GM19328 (cell line): ENCODE data around the gene CORO6.

Experiments
- ATAC-seq: cut with Tn5 transposase; IDR thresholded peaks from one replicate; pipeline ENCODE4 v1.9.1; 2021; ENCODE audit warnings: mild to moderate bottlenecking, moderate library complexity; ENCODE audit not compliant: unreplicated experiment

CORO6 gene

GRCh38 chr17:29633886-29634285, 11.2 kb upstream of the CORO6 start:
- ATAC-seq: no peak

- ATAC-seq: no peak
Measured at GRCh38 chr17:29630630-29631193, 8.0 kb upstream of the CORO6 start.

- ATAC-seq: no peak
Measured at GRCh38 chr17:29629839-29630238, 7.1 kb upstream of the CORO6 start.

GRCh38 chr17:29628644-29629043, 5.9 kb upstream of the CORO6 start:
- ATAC-seq: no peak

- ATAC-seq: no peak
Measured at GRCh38 chr17:29627951-29628350, 5.2 kb upstream of the CORO6 start.

GRCh38 chr17:29625037-29625750, 2.5 kb upstream of the CORO6 start:
- ATAC-seq: no peak

GRCh38 chr17:29624586-29624985, 1.9 kb upstream of the CORO6 start:
- ATAC-seq: no peak

GRCh38 chr17:29623283-29623647, 553 bp upstream of the CORO6 start:
- ATAC-seq: no peak

- ATAC-seq: no peak
Measured at GRCh38 chr17:29621751-29622194, 939 bp downstream of the CORO6 start.

- ATAC-seq: no peak
Measured at GRCh38 chr17:29620779-29621500, 1.8 kb downstream of the CORO6 start.

- no peak for ATAC-seq
Measured at GRCh38 chr17:29620271-29620670, 2.4 kb downstream of the CORO6 start.

- no peak for ATAC-seq
Measured at GRCh38 chr17:29619251-29619650, 3.5 kb downstream of the CORO6 start.

GRCh38 chr17:29618272-29619065, 4.2 kb downstream of the CORO6 start:
- no peak for ATAC-seq

- ATAC-seq: no peak
Measured at GRCh38 chr17:29617481-29618271, 5.0 kb downstream of the CORO6 start.

GRCh38 chr17:29617125-29617480, 5.6 kb downstream of the CORO6 start:
- no peak for ATAC-seq

GRCh38 chr17:29616300-29617048, 6.2 kb downstream of the CORO6 start:
- no peak for ATAC-seq

- peak; percentile 45 for ATAC-seq
Measured at GRCh38 chr17:29615492-29616299, 7.0 kb downstream of the CORO6 start.

- peak; percentile 5 for ATAC-seq
Measured at GRCh38 chr17:29615048-29615385, 7.7 kb downstream of the CORO6 start.

- ATAC-seq: no peak
Measured at GRCh38 chr17:29614349-29615047, 8.2 kb downstream of the CORO6 start.
